Mesenchymal stem cell (in vitro differentiated cells and primary cell): ENCODE data around the gene GSTA1.
"Not testable (repeated sequence)": the region's sequence is repeated elsewhere in the genome, so short reads cannot be mapped to it uniquely, and the experiment has no call there.

ENCODE experiments used
- DNase-seq: peaks from one replicate; pipeline ENCODE4 v3.0.0-alpha.2; 2013
- H2AFZ ChIP-seq: one replicate; pipeline ENCODE4 v1.6.1; 2013; ENCODE audit warnings: low read depth, mild to moderate bottlenecking, control low read depth, inconsistent platforms, low read length, moderate library complexity
- H2AK5ac ChIP-seq: 2 replicates; pipeline ENCODE4 v1.6.1; 2013; ENCODE audit warnings: low read length, moderate library complexity, mild to moderate bottlenecking, inconsistent platforms; ENCODE audit not compliant: severe bottlenecking
- H2BK120ac ChIP-seq: one replicate; pipeline ENCODE4 v1.6.1; 2013; ENCODE audit warnings: low read depth, mild to moderate bottlenecking, inconsistent platforms, low read length, moderate library complexity
- H2BK12ac ChIP-seq, 2 experiments: one replicate each; pipeline ENCODE4 v1.6.1; 2013; ENCODE audit warnings: inconsistent platforms in 2 of 2, low read length in 2 of 2, mild to moderate bottlenecking in 2 of 2, moderate library complexity in 2 of 2, control low read depth in 1 of 2
- H2BK15ac ChIP-seq: one replicate; pipeline ENCODE4 v1.6.1; 2013; ENCODE audit warnings: mild to moderate bottlenecking, low read depth, inconsistent platforms; ENCODE audit not compliant: poor library complexity, severe bottlenecking
- H2BK5ac ChIP-seq: 2 replicates; pipeline ENCODE4 v1.6.1; 2013; ENCODE audit warnings: low read depth, mild to moderate bottlenecking, low read length, control low read depth, inconsistent platforms; ENCODE audit not compliant: poor library complexity, severe bottlenecking
- H3K14ac ChIP-seq, 2 experiments: one replicate each; pipeline ENCODE4 v1.6.1; 2013; ENCODE audit warnings: inconsistent platforms in 2 of 2, low read length in 2 of 2, control low read depth in 1 of 2, mild to moderate bottlenecking in 1 of 2, moderate library complexity in 1 of 2
- H3K18ac ChIP-seq, 2 experiments: one replicate each; pipeline ENCODE4 v1.6.1; 2013; ENCODE audit warnings: inconsistent platforms in 2 of 2, low read length in 2 of 2, control low read depth in 1 of 2, low read depth in 1 of 2, mild to moderate bottlenecking in 1 of 2
- H3K23ac ChIP-seq, 2 experiments: one replicate each; pipeline ENCODE4 v1.6.1; 2013; ENCODE audit warnings: inconsistent platforms in 2 of 2, low read length in 2 of 2, mild to moderate bottlenecking in 2 of 2, moderate library complexity in 2 of 2, control low read depth in 1 of 2
- H3K27ac ChIP-seq: 2 replicates; pipeline ENCODE4 v1.5.1; 2013; ENCODE audit warnings: mild to moderate bottlenecking, moderate library complexity, low read length, control low read depth, inconsistent platforms; ENCODE audit not compliant: poor library complexity, severe bottlenecking
- H3K27me3 ChIP-seq, 2 experiments: 2 replicates each; pipeline versions ENCODE4 v1.6.1 to v1.7.0; 2013; ENCODE audit warnings: low read length in 2 of 2, mild to moderate bottlenecking in 2 of 2, moderate library complexity in 2 of 2, control low read depth in 1 of 2, inconsistent platforms in 1 of 2; ENCODE audit not compliant: control insufficient read depth in 1 of 2, insufficient read depth in 1 of 2
- H3K36me3 ChIP-seq, 2 experiments: 2 replicates each; pipeline versions ENCODE4 v1.6.1 to v1.7.0; 2013; ENCODE audit warnings: low read length in 2 of 2, control low read depth in 1 of 2, inconsistent platforms in 1 of 2, low read depth in 1 of 2, mild to moderate bottlenecking in 1 of 2; ENCODE audit not compliant: insufficient read depth in 2 of 2, control insufficient read depth in 1 of 2
- H3K4ac ChIP-seq, 2 experiments: one replicate each; pipeline ENCODE4 v1.6.1; 2013; ENCODE audit warnings: inconsistent platforms in 2 of 2, low read length in 2 of 2, mild to moderate bottlenecking in 2 of 2, moderate library complexity in 2 of 2, control low read depth in 1 of 2, low read depth in 1 of 2
- H3K4me1 ChIP-seq: 2 replicates; pipeline ENCODE4 v1.6.1; 2013; ENCODE audit warnings: low read depth, low read length, control low read depth; ENCODE audit not compliant: control insufficient read depth, insufficient read depth
- H3K4me2 ChIP-seq: 2 replicates; pipeline ENCODE4 v1.6.1; 2013; ENCODE audit warnings: low read length, mild to moderate bottlenecking, inconsistent platforms; ENCODE audit not compliant: poor library complexity, severe bottlenecking
- H3K4me3 ChIP-seq, 2 experiments: 2 replicates each; pipeline versions ENCODE4 v1.5.1 to v1.7.0; 2013; ENCODE audit warnings: low read length in 2 of 2, mild to moderate bottlenecking in 2 of 2, control low read depth in 1 of 2, low read depth in 1 of 2; ENCODE audit not compliant: insufficient read depth in 1 of 2
- H3K79me1 ChIP-seq: replicated peaks from 2 replicates; pipeline ENCODE4 v1.6.1; 2013; ENCODE audit warnings: mild to moderate bottlenecking, control low read depth, low read length, inconsistent platforms; ENCODE audit not compliant: poor library complexity, severe bottlenecking
- H3K9ac ChIP-seq: 2 replicates; pipeline ENCODE4 v1.7.0; 2013; ENCODE audit warnings: mild to moderate bottlenecking, low read length, moderate library complexity
- H3K9me3 ChIP-seq: 2 replicates; pipeline ENCODE4 v1.7.0; 2013; ENCODE audit warnings: mild to moderate bottlenecking, low read length; ENCODE audit not compliant: control insufficient read depth
- H4K8ac ChIP-seq: one replicate; pipeline ENCODE4 v1.6.1; 2013; ENCODE audit warnings: inconsistent platforms, mild to moderate bottlenecking, low read length, moderate library complexity
- H4K91ac ChIP-seq: one replicate; pipeline ENCODE4 v1.6.1; 2013; ENCODE audit warnings: mild to moderate bottlenecking, low read length, inconsistent platforms
- WGBS: methylation state at CpG from one replicate; pipeline ENCODE4 v1.1.7; 2013; ENCODE audit warnings: mixed read lengths; 5-methylcytosine and 5-hydroxymethylcytosine counted together

The GSTA1 gene

GRCh38 chr6:52802806-52803205 lies 810 bp downstream of the GSTA1 start:
- H3K23ac ChIP-seq = no peak overlapping the region
- WGBS = 92% methylated on average over 1 of the region's 1 CpG
- no peak overlapping the region for H3K27ac ChIP-seq

GRCh38 chr6:52801188-52801841 lies 2.3 kb downstream of the GSTA1 start:
- Histone ChIP-seq H3K4me1 (no peaks in the 10 kb centered on the region), H3K9ac (no peak overlapping the region), H3K23ac (no peak overlapping the region), H4K91ac (no peak overlapping the region), H3K4me2 (no peak overlapping the region), H2AK5ac (no peak overlapping the region), H3K4me3 (no peak overlapping the region), H2BK12ac (no peak overlapping the region), H3K27me3 (peaks cover 3 to 10% of the 10 kb centered on the region in 2 experiments), H3K14ac (no peak overlapping the region), H3K27ac (no peak overlapping the region), H2BK15ac (no peak overlapping the region), H3K9me3 (no peaks in the 10 kb centered on the region), H3K4ac (no peak overlapping the region), H3K79me1 (no peaks in the 10 kb centered on the region), H3K36me3 (no peaks in the 10 kb centered on the region), H2BK5ac (no peak overlapping the region), H4K8ac (no peak overlapping the region), H2AFZ (no peak overlapping the region), H2BK120ac (no peak overlapping the region), H3K18ac (no peak overlapping the region)
- DNase-seq = no peak
- 89% methylated on average over 1 of the region's 2 CpGs for WGBS

More at GRCh38 chr6:52802806-52803205, 810 bp downstream of the GSTA1 start:
- Histone ChIP-seq H2BK15ac (no peak overlapping the region), H3K4me1 (no peaks in the 10 kb centered on the region), H3K79me1 (no peaks in the 10 kb centered on the region), H2AK5ac (no peak overlapping the region), H2AFZ (no peak overlapping the region), H3K4me2 (no peak overlapping the region), H2BK5ac (no peak overlapping the region), H3K9ac (no peak overlapping the region), H3K14ac (no peak overlapping the region), H3K4ac (no peak overlapping the region), H3K18ac (no peak overlapping the region), H2BK12ac (no peak overlapping the region), H3K27me3 (peaks cover 8 to 11% of the 10 kb centered on the region in 2 experiments), H3K9me3 (no peaks in the 10 kb centered on the region), H3K36me3 (no peaks in the 10 kb centered on the region), H2BK120ac (no peak overlapping the region), H3K4me3 (no peak overlapping the region), H4K8ac (no peak overlapping the region), H4K91ac (no peak overlapping the region)
- no peak for DNase-seq

GRCh38 chr6:52799272-52799671 lies 4.3 kb downstream of the GSTA1 start:
- H2BK5ac ChIP-seq, H2BK120ac ChIP-seq, H3K4me2 ChIP-seq, H2AFZ ChIP-seq, H3K9ac ChIP-seq, H3K23ac ChIP-seq, H3K27me3 ChIP-seq, DNase-seq, H3K27ac ChIP-seq, H3K79me1 ChIP-seq, H4K91ac ChIP-seq, H3K36me3 ChIP-seq, H2BK12ac ChIP-seq, H3K4me3 ChIP-seq, H2AK5ac ChIP-seq, H3K18ac ChIP-seq, H3K4me1 ChIP-seq, H3K9me3 ChIP-seq, H2BK15ac ChIP-seq, H3K4ac ChIP-seq, H3K14ac ChIP-seq, H4K8ac ChIP-seq: not testable (repeated sequence)
- WGBS = no CpG with 5 or more reads among the region's 1 CpG

DNA sequence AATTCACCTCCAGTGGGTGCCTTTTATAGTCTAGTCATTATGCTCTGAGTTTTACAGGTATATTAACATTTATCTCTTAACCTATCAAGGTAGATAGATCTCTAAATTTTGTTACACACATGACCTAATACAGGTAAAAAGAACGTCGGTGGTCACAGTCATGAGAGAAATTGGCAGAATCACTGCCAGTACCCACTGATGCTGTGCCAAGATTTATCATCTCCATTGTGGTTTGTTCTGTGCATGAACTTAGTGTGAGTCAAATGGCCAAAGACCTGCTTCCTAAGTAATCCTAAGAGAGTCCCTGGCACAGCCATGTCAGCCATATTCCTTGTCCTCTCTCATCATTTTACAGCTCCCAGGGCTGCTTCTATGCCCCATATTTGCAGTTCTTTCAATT lies 9.2 kb downstream of the GSTA1 start:
- H3K4me2 ChIP-seq, H3K23ac ChIP-seq, H3K79me1 ChIP-seq, H3K4me1 ChIP-seq, H3K14ac ChIP-seq, H3K36me3 ChIP-seq, H2BK15ac ChIP-seq, H2BK5ac ChIP-seq, H2AK5ac ChIP-seq, H4K91ac ChIP-seq, H2BK120ac ChIP-seq, H3K9me3 ChIP-seq, H2BK12ac ChIP-seq, H3K4ac ChIP-seq, H3K9ac ChIP-seq, H2AFZ ChIP-seq, H3K4me3 ChIP-seq, H3K27ac ChIP-seq, H3K18ac ChIP-seq, DNase-seq, H4K8ac ChIP-seq: not testable (repeated sequence)
- H3K27me3 ChIP-seq = peaks cover 3 to 13% of the 10 kb centered on the region in 2 experiments
- 92% methylated on average over 2 of the region's 2 CpGs for WGBS
